Measurements from ENCODE around the gene KCTD1.

- TF ChIP-seq CTCF (conservative IDR thresholded peaks at IDR 0.05; ENCODE audit: low read length) (peak; percentile 47), EZH2phosphoT487 (IDR thresholded peaks at IDR 0.05; ENCODE audit: borderline replicate concordance) (no peak)
These were observed 92.3 kb downstream of the KCTD1 start for GRCh38 chr18:26456070-26456491.
